Measurements from ENCODE around the gene HOXC6. TPM values are rescaled to one million over a fixed set of nuclear protein-coding genes. Genes with fewer than 3 reads are reported as not detected.

Gene HOXC6
- polyA plus RNA-seq, 3 donors: 31.7 to 44.4 (median 36.6) TPM

DNA sequence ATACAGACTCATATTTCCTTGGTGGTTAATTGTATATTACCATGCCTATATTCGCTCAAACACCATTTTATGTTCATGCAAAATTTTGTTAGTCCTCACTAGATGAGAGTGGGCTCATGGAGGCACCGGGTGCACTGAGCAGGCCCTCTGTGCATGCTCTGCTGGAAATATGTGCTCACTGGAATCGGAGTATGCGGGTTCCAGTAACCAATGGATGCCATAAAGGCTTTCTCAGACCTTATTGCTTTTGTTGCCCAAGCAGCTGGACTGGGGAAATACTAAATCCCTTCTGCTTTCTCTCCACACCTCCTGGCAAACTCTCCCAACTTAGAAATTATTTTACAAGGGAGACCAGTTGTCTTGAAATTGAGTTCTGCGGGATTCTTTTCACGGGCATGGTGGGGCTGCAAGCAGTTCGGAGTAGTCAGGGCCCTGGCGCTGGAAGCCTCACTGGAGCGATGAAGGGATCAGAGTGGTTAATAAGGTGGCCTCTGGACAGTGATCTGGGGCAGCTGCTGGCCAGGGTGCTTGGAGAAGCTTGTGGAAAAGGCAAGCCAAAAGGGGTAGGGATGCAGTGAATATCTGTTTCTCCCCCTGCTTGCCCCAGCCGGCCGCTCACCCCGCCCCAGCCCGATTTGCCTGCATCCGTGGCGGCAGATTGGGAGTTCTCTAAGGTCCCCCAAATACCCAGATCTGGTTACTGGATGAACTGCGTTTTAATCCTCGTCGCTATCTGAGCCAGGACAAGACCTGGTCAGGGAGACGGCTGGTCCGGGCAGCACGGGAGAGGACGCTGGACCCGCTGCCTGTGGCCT is 7.4 kb upstream of the HOXC6 start:
- no peak for DNase-seq (ENCODE audit: extremely low read depth in 1 of 11, low read depth in 9 of 11, low spot score in 4 of 11)

DNA sequence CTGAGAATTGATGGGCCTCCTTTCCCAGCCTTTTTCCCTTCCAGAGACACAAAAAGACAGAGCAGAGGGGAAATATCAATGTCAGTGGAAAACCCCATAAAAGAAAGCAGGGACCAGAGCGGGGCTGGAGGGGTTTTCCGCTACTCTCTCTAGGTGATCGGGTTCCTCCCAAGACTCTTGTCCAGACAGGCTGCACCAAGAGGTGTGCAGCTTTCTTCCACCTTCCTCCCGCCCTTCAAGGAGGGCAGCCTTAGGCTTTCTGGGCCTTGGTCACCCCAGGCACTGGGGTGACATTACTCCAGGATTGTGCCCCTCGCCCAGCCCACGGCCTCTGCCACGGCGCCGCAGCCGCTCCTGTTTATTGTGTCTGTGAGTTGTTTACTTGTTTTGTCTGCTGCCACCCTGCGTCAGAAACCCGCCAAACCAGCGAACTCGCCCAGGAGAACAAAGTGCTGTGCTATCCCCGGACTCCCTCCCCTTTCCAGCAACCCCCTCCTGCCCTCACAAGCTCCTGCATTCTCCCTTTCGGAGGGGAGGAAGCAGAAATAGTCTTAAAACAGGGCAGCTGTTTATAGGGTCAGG is 6.7 kb upstream of the HOXC6 start:
- no peak for DNase-seq (ENCODE audit: extremely low read depth in 1 of 11, low read depth in 9 of 11, low spot score in 4 of 11)

DNA sequence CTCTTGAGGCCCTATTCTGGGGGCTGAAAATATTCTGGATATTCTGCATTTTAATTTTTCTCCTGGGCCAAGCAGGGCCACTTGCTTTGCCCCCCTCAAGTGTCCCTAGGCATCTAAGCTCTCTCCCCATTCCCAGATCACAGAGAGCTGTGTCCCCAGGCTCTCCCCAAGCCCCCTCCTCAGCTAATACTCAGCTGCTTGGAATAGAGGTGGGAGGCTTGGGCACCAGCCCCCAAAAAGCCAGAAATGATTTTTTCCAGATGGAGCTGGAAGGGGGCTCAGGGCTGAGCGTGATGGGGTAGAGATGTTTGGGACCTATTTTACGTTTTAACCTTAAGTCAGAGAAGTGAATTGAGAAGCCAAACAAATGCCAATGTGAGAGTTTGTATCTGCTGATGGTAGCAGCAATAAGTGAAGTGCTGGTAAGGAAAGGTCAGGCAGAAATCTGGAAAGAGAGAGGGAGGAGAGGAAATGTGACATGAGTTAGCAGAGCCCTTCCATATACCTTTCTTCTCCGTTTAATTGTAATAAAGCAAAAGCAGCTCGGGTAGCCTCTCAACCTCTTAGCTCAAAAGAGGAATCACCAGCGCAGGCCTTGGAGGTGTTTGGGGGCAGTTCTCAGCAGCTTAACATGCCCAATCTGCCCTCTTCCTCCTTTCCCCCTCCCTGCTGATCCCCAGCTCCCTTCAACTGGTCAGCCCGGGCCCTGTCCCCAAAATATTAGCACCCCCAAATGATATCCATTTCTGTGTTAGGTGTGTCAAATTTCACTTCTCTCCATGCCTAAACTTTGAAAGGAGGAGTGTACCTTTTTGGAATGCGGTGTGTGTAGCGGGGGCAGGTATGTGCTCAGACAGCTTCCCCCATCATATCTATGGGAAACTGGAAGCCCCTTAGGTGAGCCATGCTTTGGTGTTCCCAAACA is 5.0 kb upstream of the HOXC6 start:
- no peak for DNase-seq (ENCODE audit: extremely low read depth in 1 of 11, low read depth in 9 of 11, low spot score in 4 of 11)

DNA sequence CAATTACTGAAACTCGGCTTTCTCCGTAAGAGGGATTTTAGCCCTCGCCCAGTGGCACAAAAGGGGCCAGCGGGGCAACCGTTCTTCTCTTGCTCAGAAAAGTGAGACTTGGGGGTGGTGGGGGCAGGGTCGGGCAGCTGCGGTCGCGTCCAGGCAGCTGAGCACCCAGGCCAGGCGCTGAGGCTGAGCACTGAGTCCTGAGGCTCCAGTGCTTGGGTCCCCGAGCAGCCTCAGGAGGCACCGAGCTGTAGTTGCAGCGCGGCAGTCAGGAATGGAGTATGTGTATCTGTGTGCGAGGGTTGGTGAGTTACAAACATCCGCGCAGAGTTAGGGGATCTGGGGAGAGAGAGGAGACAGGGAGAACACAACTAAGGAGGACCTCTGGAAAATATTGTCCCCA is 4.1 kb upstream of the HOXC6 start:
- no peak for DNase-seq (ENCODE audit: extremely low read depth in 1 of 11, low read depth in 9 of 11, low spot score in 4 of 11)

DNA sequence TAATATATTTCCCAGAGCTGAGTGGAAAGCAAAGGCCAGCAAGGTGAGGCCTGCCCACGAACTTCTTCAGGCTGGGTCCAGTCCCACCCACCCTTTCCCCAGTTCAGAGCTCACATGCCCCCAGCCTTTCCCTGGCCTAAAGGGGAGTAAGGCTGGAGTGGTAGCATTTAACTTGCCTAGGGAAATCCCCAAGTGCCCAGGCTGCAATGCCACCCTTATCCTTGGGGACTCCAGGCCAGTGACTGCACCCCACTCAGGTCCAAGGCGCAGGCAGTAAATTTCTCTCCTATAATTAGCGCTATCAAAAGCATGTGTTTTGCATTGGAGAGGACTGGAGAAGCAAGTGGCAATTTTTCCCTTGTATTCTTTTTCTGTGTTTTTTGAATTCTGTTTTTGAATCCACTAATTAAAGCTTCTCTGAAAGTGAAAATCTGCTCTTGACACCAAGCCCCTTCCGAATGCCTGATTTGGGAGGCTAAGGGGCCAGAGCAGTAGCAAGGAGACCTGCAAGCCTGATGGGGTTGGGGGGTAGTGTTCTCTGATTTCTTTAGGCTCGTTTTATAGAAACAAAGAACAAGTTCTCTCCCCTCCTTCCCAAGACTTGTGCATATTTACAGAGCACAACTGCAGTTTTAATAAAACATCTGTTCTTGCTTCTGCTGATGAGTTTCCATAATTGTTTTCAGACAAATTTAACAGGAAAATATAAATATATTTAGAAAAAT is 3.5 kb upstream of the HOXC6 start:
- DNase-seq (ENCODE audit: extremely low read depth in 1 of 11, low read depth in 9 of 11, low spot score in 4 of 11): no peak

DNA sequence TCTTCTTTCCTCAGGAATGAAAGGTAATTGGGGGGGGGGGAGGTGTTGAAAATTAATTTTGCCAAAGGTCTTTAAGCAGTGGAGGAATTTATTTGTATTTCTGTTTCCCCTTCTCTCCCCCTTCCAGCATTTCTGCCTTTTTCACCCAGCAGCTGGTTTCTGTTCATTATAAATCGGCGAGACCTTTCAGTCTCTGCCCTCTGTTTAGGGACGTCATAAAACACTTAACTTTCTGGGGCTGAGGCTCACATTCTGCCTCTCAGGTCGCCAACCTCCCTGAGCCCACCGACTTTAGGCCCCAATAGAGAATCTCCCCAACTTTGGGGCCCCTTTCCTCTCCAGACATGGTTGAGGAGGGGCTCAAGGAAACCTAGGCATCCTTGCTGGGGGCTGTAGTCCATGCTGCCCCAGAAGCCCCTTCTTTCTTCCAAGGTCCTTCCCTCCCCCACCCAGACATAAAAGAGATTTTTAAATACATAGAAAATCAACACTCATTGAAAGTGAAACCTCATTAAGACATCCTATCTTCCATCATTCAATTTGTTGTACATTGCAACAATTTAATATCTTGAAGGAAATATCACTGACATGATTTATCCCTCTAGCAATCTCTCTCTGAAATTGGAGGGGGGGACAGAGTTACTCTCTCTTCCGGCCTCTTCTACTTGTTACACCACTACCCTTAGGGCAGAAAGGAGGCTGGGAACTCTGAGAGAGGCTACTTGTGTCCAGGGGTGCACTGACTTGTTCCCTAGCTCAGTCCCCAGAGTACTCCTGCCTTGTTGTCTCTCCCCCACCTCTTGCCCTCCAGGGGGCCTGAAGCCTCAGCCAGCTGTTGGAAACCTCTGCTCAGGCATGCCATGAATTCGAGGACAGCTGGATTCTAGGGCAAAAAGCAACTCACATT is 2.5 kb upstream of the HOXC6 start:
- DNase-seq (ENCODE audit: extremely low read depth in 1 of 11, low read depth in 9 of 11, low spot score in 4 of 11): no peak

DNA sequence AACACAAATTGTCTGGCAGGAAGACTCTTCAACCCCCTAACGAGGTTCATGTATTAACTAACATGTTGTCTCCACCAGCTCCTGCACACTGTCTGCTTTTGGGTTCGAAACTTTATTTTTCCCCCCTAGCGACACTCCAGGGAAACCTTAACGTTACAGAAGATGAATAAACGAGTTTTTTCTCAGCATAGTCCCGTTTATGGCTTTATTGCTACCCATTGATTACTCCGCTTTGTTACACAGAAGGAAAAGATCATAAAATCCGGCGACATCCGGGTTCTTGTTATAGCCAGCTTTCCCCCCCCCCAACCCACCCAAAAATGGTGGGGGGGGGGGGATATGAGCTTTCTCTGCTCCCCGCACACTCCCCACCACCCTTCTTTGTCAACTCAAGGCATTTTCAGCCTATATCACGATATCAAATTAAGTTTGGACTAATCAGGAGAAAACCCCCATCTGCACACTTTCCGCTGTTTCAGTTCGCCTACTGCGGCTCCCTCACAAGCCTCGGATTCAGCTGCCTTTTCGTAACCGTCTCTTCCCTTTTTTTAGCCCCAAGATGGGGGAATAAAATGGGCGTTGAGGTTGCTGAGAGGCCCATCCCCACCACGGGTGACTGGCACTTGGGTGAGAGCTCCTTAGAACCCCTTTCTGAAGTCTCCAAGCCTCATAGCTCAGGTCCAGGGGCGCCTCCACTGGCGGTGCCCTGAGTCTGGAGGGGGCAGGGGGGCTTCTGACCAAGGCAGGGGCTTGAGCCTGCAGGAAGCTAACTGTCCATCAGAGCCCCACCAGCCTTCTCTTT is 1.4 kb upstream of the HOXC6 start:
- DNase-seq (ENCODE audit: extremely low read depth in 1 of 11, low read depth in 9 of 11, low spot score in 4 of 11): no peak

DNA sequence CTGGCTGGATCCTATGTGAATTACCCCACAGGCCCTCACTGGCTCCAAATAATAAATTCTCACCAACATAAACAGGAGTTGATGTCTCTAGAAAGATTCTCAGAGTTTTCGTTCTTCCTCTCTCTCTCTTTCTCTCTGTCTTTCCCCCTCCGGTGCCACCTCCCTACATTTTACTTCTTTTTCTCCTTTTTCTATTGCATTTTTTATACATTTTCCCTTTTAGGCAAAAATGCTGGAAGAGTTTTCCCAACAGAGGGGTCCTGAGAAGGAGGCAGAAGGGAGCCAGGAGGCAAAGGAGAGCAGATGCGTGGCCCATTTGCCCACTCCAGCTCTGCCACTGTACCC is 826 bp upstream of the HOXC6 start:
- no peak for DNase-seq (ENCODE audit: extremely low read depth in 1 of 11, low read depth in 9 of 11, low spot score in 4 of 11)

DNA sequence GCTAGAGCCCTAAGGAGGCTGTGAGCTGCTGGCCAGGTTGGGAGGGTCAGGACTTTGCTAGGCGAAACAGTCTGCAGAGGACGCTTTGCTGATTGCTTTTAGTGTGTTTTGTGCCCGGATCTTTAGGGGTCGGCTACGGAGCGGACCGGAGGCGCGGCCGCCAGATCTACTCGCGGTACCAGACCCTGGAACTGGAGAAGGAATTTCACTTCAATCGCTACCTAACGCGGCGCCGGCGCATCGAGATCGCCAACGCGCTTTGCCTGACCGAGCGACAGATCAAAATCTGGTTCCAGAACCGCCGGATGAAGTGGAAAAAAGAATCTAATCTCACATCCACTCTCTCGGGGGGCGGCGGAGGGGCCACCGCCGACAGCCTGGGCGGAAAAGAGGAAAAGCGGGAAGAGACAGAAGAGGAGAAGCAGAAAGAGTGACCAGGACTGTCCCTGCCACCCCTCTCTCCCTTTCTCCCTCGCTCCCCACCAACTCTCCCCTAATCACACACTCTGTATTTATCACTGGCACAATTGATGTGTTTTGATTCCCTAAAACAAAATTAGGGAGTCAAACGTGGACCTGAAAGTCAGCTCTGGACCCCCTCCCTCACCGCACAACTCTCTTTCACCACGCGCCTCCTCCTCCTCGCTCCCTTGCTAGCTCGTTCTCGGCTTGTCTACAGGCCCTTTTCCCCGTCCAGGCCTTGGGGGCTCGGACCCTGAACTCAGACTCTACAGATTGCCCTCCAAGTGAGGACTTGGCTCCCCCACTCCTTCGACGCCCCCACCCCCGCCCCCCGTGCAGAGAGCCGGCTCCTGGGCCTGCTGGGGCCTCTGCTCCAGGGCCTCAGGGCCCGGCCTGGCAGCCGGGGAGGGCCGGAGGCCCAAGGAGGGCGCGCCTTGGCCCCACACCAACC is 1.5 kb downstream of the HOXC6 start:
- no peak for DNase-seq (ENCODE audit: extremely low read depth in 1 of 11, low read depth in 9 of 11, low spot score in 4 of 11)

DNA sequence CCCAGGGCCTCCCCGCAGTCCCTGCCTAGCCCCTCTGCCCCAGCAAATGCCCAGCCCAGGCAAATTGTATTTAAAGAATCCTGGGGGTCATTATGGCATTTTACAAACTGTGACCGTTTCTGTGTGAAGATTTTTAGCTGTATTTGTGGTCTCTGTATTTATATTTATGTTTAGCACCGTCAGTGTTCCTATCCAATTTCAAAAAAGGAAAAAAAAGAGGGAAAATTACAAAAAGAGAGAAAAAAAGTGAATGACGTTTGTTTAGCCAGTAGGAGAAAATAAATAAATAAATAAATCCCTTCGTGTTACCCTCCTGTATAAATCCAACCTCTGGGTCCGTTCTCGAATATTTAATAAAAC is 2.2 kb downstream of the HOXC6 start:
- no peak for DNase-seq (ENCODE audit: extremely low read depth in 1 of 11, low read depth in 9 of 11, low spot score in 4 of 11)

DNA sequence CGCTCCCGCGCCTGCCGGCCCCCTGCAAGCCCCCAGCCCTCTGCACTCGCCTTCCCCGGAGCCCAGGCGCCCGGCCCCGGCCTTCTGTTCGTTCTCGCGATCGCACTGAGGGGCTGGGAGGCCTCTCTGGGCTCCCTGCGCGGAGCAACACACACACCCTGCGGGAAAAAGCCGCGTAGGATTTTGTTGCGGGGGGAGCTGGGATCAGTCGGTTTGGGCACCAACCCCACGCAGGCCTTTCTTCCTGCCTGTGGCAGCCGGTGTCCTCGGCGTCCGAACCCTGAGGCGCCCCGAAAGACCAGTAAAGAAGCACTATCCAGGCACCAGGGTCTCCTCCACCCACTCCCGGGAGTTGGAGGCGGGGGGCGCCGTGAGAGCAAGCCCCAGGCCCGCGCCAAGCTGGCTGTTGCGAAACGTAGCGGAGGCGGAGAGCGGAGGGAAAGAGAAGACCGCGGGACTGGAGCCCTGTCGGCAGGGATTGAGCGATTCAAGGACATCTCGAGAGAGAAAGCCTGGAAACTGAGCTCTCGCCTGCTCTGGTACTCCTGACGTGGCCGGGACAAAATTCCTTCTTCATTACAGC is 2.7 kb downstream of the HOXC6 start:
- DNase-seq (ENCODE audit: extremely low read depth in 1 of 11, low read depth in 9 of 11, low spot score in 4 of 11): no peak

DNA sequence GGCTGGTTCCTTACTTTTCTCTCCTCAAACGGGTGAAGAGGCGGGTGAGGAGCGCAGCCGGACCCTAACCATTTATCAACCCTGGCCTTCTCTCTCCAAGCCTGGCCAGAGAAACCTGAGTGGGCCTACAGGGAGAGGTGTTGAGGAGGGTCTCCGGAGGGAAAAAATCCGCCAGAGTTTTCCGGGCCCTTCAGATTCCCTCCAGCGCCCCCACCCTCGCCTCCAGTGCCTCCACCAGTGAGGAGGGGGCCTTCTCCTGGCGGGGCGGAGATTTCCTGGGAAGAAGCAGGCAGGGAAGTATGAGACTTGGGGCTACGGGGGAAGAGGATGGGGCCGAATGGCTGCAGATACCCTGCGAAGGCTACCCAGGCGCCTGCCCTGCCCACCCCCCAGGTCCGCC is 3.2 kb downstream of the HOXC6 start:
- no peak for DNase-seq (ENCODE audit: extremely low read depth in 1 of 11, low read depth in 9 of 11, low spot score in 4 of 11)

DNA sequence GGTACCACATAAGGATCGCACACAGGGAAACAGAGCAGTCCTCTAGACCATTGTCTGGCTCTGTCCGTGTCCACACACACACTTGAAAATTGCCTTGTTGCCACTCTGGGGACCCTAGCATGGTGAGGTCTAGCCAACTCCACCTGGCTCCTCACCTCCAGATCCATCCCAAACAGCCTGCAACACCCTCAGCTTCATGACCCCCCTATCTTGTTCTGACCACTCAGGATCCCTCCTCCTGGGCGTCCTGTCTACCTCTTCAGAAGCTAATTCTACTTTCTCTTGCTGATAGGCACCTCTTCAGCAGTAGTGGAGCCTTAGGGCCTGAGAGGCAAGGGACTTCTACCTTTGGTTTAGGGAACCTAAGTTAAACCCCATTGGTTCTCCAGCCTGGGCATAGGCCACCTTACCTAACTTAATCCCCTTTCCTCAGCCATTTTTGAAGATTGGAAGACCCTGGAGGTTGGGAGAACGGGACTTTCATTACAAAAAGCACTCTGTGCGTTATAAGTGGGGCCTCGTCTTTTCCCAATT is 3.9 kb downstream of the HOXC6 start:
- no peak for DNase-seq (ENCODE audit: extremely low read depth in 1 of 11, low read depth in 9 of 11, low spot score in 4 of 11)

DNA sequence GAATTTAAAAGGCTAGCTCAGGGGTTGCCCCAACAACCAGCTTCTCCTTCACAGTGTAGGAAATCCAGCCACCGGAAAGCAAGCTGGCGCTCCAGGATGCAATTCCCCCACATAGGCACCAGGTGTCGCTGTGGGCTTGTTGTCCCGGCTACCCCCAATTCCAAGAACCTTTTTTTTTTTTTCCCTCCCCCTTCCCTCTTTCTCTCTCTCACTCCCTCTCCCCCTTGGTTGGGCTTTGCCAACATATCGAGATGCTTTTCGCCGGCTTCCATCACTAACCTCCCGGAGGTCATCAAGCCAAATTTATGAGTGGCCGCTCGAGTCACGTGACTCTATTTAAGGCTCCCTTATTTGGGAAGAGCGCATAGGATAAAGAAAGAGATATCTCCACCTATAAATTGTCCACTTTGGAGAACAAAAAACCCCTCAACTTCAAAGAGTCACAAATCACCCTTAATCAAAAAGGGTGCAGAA is 4.4 kb downstream of the HOXC6 start, which contains the start of gene HOXC5:
HOXC5 (plus strand) TSS at position 424 of the 474 bp plus-strand sequence. CDS start 73 bp downstream, outside the sequence.
- DNase-seq (ENCODE audit: extremely low read depth in 1 of 11, low read depth in 9 of 11, low spot score in 4 of 11): peak in 6 of 11 donors; percentile 78 to 89 (median 84)

DNA sequence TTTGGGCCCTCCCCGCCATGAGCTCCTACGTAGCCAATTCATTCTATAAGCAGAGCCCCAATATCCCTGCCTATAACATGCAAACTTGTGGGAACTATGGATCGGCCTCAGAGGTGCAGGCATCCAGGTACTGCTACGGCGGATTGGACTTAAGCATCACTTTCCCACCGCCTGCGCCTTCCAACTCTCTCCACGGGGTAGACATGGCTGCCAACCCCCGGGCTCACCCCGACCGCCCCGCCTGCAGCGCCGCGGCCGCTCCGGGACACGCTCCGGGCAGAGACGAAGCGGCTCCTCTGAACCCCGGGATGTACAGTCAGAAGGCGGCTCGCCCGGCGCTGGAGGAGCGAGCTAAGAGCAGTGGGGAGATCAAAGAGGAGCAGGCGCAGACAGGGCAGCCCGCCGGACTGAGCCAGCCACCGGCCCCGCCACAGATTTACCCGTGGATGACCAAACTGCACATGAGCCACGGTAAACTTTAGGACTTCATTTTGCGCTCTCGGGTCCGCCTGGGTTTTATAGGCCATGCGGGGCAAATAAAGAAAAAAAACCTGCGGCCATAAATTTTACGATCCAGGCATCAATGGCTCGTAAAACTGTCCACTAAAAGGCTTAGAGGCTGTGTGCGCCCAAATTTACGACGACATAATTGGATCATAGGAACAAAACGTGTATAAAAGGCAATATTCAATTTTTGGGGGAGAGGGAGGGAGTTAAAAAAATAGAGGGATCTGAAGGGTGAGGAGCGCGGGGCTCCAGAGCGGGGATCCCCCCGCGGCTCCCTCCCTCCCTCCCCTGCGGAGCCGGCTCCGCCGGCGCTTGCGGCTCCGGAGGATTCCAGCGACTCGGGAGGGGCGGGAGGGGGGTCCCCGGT is 5.1 kb downstream of the HOXC6 start:
- DNase-seq (ENCODE audit: extremely low read depth in 1 of 11, low read depth in 9 of 11, low spot score in 4 of 11): peak in 3 of 11 donors; percentile 80 to 88 (median 86)

Data from renal cortex interstitium (tissue), 11 donors.